GM12892 (cell line): ENCODE results near the gene SFT2D3.

ENCODE experiments used
- DNase-seq: peaks from one replicate; pipeline ENCODE4 v3.0.0; 2011; ENCODE audit not compliant: insufficient read length
- FAIRE-seq: peaks from 2 replicates; lab custom pipeline; 2011; peaks lifted over from hg19 to GRCh38; lab: Jason Lieb, UNC
- POLR2A ChIP-seq: IDR thresholded peaks from 2 replicates; pipeline ENCODE4 v1.6.1; 2011; ENCODE audit warnings: low read depth, low read length, control low read depth
- POLR2AphosphoS5 ChIP-seq: IDR thresholded peaks from 2 replicates; pipeline ENCODE4 v1.6.1; 2011; ENCODE audit warnings: low read depth, low read length, control low read depth
- TAF1 ChIP-seq: IDR thresholded peaks from 2 replicates; pipeline ENCODE4 v1.6.1; 2011; ENCODE audit warnings: low read depth, mild to moderate bottlenecking, control low read depth, low read length, borderline replicate concordance

Gene SFT2D3

DNA sequence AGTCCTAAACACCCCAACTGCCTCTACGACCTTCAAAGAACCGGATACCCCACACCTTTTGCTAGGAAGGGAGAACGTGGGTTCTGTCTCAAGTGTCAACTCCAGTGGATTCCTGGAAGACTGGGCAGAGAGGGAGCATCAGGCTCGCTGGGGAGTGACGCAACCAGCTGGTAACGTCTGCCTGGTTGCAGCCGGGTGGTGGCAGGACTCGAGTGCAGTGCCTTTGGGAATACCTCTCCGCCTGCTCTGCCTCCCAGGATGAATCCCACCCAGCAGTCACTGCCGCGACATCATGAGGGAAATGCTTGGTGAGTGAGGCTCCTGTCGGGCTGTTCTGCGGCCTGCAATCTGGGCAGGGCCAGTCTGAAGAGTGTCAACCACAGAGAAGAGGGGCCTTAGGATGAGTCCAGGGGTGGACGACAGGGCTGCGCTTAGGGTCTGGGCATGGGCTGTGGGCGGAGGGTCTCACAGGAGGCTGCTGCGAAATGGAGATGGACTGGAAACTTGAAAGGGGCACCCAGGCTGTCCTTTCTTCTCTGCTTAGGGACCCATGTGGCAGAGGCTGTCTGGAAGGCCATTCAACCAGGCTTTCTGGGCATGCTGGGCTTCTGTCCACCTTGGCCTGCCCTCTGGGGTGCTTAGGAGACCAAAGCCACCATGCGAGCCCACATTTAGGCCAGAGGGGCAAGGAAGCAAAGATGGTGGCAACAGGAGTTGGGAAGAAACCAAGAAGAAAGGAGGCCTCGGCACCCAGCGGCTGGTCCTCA, 42.5 kb upstream of the SFT2D3 start:
- DNase-seq (no peak), FAIRE-seq (no peak)
- no peak for TF ChIP-seq POLR2A

DNA sequence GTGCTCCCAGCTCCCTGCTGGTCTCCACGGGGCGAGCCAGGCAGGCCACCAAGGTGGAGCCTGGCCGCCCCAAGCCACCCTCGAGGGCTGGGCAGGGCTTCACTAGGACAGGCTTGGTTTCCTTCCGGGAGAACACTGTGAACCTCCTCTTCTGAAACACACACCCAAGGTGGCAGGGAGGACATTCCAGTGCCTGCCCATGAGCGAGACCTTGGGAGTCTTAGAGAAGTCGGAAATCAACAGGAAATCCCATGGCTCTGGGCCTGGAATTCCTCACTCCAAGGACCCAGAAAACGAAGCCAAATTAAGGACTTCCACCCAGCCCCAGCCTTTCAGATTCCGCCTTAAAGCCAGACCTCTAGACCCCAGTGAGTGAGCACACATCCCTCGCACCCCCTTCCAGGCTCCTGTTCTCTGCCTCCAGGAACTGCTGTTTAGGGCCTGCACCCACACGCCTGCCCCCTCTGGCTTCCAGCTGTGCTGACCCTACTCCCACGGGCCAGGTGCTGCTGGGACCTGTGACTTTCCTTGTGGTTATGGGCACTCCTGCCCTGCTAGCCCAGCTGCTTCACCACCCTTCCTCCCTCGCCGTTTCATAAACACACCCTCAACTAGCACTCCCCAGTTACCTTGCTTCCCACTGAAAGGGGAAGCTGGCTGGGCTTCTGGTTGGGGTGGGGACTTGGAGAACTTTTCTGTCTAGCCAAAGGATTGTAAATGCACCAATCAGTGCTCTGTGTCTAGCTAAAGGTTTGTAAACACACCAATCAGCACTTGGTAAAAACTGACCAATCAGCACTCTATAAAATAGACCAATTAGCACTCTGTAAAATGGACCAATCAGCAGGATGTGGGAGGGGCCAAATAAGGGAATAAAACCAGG, 41.6 kb upstream of the SFT2D3 start:
- no peak for FAIRE-seq
- TF ChIP-seq POLR2A, result no peak
- no peak for TF ChIP-seq TAF1
- TF ChIP-seq POLR2AphosphoS5, result no peak
- DNase-seq, result no peak

DNA sequence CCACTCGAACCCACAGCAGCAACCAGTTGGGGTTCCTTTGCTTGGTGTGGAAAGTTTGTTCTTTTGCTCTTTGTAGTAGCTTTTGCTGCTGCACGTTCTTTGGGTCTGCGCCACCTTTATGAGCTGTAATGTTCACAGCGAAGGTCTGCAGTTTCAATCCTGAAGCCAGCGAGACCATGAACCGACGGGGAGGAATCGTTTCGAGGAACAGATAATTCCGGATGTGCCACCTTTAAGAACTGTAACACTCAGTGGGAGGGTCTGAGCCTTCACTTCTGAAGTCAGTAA, 41.1 kb upstream of the SFT2D3 start:
- DNase-seq, result no peak
- no peak for FAIRE-seq
- no peak for TF ChIP-seq POLR2AphosphoS5
- no peak for TF ChIP-seq POLR2A
- no peak for TF ChIP-seq TAF1

DNA sequence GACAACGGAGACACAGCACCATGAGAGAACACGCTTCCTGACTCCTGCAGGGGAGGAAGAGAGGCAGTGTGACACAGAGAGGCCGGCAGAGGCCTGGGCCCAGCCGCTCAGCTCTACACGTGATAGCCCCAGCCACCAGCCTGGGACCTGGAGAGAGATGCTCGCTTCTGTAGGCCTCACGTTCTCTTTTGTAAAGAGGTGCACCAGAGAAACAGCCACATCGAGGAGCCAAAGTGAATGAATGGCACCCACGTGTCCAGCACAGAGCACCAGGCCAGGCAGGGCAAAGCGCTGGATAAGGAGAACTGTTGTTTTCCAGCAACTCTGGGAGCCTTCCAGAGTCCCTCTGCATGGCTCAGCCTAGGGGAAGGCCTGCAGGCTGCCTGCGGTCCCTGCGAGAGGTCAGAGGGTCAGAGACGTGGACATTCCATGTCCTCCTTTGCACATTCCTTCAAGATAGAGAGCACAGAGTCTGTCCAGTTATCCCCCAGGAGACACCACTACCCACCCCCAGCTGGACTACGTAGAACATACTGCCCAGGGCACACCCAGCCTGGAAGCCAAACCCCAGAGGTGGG, 40.1 kb upstream of the SFT2D3 start:
- FAIRE-seq (no peak), DNase-seq (no peak)
- TF ChIP-seq TAF1, result no peak
- TF ChIP-seq POLR2A, result no peak
- TF ChIP-seq POLR2AphosphoS5, result no peak

DNA sequence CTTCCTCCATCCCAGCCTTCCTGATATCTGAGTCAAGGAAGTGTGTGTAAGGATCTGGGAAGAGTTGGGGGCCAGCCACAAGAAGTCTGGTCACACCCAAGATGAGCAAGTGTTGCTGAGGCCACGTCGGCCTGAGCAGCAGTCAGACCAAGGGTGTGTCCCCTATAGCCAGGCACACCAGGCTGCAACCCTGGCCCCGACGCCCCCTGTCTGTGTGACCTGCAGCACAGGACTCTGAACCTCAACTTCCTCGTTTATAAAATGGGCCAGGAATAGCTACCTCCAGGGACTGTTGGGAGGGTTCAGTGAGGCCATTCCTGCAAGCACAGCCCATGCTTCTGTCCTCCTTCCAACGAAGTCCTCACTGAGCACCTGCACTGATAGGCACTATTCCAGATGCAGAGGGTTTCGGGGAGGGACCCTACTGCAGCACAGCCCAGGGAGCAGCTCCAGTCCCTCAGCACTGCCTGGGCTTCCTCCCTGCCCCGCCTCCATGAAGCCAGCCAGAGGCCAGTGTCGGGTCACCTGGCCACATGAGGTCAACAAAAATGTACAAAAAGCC, 39.3 kb upstream of the SFT2D3 start:
- no peak for TF ChIP-seq POLR2A
- TF ChIP-seq TAF1, result no peak
- TF ChIP-seq POLR2AphosphoS5, result no peak
- FAIRE-seq, result no peak
- no peak for DNase-seq

DNA sequence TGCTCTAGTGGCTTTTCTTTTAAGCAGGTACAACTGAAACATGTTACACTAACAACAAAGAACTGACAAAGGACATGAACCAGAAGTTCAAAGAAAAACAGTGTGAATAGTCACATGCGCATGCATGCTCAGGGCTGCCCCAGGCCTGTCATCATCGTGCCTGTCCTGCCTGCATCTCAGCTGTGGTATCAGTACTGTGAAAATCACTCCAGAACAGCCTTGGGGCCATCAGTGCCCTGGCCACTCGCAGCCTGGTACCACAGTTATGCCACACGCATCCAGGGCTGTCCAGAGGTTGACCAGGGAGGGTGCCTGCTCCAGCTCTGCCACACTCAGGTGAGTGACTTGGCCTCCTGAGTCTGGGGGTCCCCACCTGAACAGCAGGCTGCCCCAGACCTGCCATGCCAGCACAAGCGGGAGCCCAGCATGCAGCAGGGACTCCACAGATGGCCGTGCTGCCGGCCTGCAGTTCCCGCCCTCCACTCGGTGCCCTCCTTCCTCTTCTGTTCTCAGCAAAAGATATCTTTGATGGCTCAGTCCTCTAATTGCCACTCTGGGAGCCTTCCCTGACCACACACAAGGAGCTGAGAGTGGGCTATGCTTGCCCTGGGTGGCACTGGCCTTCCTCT, 38.2 kb upstream of the SFT2D3 start:
- TF ChIP-seq TAF1, result no peak
- no peak for TF ChIP-seq POLR2AphosphoS5
- TF ChIP-seq POLR2A, result no peak
- FAIRE-seq (no peak), DNase-seq (no peak)

DNA sequence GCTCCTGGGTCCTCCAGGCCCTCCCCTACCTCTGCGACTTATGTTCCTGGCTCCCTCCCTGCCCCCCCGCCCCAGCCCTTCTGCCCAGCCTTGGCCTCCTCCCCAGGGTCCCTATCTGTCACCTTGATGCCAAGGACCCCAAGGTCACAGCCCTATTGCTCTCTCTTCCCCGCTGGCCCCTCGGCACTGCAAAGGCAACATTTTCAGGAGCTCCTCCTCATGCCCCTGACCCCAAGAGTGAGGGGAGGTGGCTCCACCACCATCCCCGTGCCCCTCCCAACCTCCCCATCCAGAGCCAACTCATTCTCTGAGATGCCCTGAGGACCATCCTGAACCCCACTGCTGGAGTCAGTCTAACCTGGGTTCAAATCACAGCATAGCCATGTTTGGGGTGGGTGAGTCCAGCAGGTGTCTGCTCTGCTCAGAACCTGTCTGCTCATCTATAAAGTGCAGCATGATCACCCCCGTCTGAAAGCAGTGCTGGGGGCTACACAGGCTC, 37.7 kb upstream of the SFT2D3 start:
- FAIRE-seq, result no peak
- TF ChIP-seq POLR2A, result no peak
- TF ChIP-seq POLR2AphosphoS5, result no peak
- DNase-seq, result no peak

DNA sequence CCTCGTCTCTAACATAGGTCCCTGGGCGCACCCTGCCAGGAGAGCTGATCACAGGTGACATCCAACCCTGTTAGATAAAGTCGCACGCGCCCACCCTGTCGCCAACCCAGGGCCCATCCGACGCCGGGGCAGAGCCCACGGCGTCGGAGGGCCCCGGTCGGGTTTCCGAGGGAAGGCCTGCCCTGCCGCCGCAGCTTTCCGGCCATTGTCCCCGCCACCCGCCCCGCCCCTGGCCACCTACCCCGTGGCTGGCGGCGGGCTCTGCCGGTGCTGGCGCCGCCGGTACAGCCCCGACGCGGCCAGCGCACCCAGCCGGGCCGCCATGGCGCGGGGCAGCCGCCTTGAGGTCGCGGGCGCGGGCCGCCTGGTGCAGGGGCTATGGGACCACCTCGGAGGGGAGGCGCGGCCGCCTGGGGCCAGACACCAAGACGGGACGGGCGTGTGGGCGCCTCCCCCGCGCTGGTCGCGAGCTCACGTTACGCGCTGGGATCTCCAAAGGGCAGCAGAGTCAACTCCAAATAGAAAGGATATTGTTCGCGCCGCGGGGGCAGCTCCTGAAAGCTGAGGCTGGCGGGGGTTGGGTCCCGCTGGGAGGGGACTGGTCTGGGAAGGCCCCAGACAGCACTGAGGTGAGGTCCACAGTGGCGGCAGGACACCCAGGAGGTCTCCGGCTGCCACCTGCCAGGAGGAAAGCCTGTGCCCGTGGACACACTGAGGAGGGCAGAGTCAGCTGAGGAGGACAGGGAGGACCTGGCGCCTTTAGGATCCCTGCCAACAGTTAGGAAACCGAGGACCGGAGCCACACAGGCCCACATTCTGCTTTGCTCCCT, 37.0 kb upstream of the SFT2D3 start:
- TF ChIP-seq TAF1 (no peak), POLR2A (no peak), POLR2AphosphoS5 (no peak)
- FAIRE-seq (no peak), DNase-seq (no peak)

DNA sequence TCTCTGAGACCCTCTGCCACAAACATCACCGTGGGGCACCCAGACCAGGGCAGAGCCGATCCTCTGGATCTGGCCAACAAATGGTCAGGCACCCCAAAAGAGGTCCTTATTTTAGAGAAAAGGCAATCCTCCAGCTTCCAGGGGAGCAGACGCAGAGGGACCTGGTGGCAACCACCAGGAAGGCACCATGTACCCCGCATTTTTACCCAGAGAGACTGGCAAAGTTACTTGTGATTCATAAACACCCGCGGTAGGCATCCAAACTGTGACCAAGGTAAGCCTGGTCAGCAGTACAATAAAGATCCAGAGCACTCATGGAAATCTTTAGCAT, 36.4 kb upstream of the SFT2D3 start:
- no peak for DNase-seq
- FAIRE-seq, result no peak
- TF ChIP-seq POLR2AphosphoS5 (no peak), TAF1 (no peak), POLR2A (no peak)

DNA sequence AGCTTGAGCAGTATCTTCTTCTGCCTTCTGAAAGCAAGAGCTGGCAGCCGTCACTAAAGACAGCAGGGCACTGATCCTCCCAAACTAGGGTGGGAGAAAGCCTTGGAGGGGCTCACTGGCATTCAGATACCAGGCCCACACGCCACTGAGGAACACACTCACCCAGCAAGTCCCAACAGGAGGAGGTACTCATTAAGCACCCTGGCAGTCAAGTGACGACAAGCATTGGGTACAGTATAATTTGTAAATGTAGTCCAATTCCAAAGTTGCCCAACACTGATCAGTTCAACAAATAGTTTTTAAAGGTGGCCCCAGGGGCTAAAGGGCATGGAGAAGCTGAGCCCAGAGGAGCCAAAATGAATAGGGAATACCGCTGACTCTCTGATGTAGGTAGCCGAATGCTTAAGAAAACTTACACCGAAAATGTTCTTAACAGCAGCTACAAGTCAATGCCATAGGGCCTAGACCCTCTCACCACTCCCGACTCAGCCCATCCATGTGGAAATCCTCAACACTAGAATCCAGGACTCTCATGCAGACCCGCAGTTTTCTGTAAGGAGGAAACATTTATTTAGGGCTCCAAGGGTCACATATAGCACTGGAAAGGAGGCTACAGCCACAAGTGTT, 35.9 kb upstream of the SFT2D3 start:
- no peak for DNase-seq
- no peak for FAIRE-seq
- TF ChIP-seq TAF1 (no peak), POLR2A (no peak), POLR2AphosphoS5 (no peak)

DNA sequence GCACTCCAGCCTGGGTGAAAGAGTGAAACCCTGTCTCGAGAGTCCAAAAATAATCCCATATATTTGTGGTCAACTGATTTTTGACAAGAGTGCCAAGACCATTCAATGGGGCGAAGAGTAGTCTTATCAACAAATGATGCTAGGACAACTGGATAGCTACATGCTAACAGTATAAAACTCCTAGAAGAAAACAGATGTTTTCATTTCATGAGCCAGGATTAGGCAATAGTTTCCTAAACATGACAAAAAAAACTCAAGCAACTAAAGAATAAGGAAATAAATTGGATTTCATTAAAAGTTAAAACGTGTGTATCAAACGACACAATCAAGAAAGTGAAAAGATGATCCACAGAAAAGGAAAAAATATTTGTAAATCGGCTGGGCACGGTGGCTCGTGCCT, 32.2 kb upstream of the SFT2D3 start:
- DNase-seq (no peak), FAIRE-seq (no peak)
- TF ChIP-seq POLR2A (no peak), POLR2AphosphoS5 (no peak)
